ENCODE results near the gene GNAQ.

GRCh38 chr9:77871483-77871882 lies 160.1 kb downstream of the GNAQ start:
- TF ChIP-seq POLR2AphosphoS5 (IDR thresholded peaks at IDR 0.05) (no peak), POLR2A (IDR thresholded peaks at IDR 0.05) (no peak), EP300 (IDR thresholded peaks at IDR 0.05) (no peak)
- TF ChIP-seq, protein P1, sequence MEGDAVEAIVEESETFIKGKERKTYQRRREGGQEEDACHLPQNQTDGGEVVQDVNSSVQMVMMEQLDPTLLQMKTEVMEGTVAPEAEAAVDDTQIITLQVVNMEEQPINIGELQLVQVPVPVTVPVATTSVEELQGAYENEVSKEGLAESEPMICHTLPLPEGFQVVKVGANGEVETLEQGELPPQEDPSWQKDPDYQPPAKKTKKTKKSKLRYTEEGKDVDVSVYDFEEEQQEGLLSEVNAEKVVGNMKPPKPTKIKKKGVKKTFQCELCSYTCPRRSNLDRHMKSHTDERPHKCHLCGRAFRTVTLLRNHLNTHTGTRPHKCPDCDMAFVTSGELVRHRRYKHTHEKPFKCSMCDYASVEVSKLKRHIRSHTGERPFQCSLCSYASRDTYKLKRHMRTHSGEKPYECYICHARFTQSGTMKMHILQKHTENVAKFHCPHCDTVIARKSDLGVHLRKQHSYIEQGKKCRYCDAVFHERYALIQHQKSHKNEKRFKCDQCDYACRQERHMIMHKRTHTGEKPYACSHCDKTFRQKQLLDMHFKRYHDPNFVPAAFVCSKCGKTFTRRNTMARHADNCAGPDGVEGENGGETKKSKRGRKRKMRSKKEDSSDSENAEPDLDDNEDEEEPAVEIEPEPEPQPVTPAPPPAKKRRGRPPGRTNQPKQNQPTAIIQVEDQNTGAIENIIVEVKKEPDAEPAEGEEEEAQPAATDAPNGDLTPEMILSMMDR (IDR thresholded peaks at IDR 0.05) = no peak
